Measurements from ENCODE around the gene UBR3. TPM values are rescaled to one million over a fixed set of nuclear protein-coding genes. Genes with fewer than 3 reads are reported as not detected.
"Not testable (repeated sequence)": the region's sequence is repeated elsewhere in the genome, so short reads cannot be mapped to it uniquely, and the experiment has no call there.

UBR3 gene
- polyA plus RNA-seq, 1 donor from 2014 or later, result 75.2 TPM

DNA sequence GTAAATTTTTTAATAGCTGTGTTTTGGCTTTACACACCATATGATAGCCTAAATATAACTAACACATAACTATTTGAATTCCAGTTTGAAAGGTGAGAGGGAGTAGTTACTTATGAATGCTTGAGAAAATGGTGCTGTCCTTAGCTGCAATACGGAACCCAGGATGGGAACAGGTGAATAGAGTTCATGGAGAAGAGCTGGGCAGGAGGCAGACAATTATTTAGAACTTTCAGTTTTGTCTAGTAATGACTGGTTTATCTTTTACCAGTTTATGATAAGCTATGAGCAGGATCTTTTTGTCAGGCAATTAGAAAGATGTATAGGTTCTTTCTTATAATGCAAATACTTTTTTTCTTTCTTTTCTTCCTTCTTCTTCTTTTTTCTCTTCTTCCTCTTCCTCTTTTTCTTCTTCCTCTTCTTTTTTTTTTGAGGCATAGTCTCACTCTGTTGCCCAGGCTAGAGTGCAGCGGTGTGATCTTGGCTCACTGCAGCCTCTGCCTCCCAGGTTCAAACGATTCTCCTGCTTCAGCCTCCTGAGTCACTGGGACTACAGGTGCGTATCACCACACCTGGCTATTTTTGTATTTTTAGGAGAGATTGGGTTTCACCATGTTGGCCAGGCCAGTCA, 25.9 kb downstream of the UBR3 start (continued):
- TF ChIP-seq TAF1 (IDR thresholded peaks at IDR 0.05; ENCODE audit: low read depth), result no peak

DNA sequence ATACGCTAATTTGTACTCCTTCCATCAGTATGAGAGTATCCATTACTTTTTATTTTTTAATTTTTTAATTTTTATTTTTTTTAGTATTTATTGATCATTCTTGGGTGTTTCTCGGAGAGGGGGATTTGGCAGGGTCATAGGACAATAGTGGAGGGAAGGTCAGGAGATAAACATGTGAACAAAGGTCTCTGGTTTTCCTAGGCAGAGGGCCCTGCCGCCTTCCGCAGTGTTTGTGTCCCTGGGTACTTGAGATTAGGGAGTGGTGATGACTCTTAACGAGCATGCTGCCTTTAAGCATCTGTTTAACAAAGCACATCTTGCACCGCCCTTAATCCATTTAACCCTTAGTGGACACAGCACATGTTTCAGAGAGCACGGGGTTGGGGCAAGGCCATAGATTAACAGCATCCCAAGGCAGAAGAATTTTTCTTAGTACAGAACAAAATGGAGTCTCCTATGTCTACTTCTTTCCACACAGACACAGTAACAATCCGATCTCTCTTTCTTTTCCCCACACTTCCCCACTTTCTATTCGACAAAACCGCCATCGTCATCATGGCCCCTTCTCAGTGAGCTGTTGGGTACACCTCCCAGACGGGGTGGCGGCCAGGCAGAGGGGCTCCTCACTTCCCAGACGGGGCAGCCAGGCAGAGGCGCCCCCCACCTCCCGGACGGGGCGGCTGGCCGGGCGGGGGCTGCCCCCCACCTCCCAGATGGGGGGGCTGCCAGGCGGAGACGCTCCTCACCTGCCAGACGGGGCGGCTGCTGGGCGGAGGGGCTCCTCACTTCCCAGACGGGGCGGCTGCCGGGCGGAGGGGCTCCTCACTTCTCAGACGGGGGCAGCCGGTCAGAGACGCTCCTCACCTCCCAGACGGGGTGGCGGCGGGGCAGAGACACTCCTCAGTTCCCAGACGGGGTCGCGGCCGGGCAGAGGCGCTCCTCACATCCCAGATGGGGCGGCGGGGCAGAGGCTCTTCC, 28.3 kb downstream of the UBR3 start:
- H3K4me2 ChIP-seq (ENCODE audit: low read length); H3K27ac ChIP-seq (ENCODE audit: low read length); H3K4me3 ChIP-seq (ENCODE audit: low read length); H3K36me3 ChIP-seq (ENCODE audit: insufficient read depth, low read length); H3K27me3 ChIP-seq (ENCODE audit: insufficient read depth, low read depth, low read length); H3K9me3 ChIP-seq (ENCODE audit: low read length); H2AFZ ChIP-seq (ENCODE audit: low read depth, low read length); H3K9ac ChIP-seq (ENCODE audit: low read length); H3F3A ChIP-seq (ENCODE audit: insufficient read depth, low read length, poor library complexity, severe bottlenecking); H4K20me1 ChIP-seq (ENCODE audit: insufficient read depth); H3K9me2 ChIP-seq (ENCODE audit: insufficient read depth, low read length): not testable (repeated sequence)
- H3K79me2 ChIP-seq (replicated peaks; ENCODE audit: insufficient read depth, low read length), result peaks cover 20% of the 10 kb centered on the region

DNA sequence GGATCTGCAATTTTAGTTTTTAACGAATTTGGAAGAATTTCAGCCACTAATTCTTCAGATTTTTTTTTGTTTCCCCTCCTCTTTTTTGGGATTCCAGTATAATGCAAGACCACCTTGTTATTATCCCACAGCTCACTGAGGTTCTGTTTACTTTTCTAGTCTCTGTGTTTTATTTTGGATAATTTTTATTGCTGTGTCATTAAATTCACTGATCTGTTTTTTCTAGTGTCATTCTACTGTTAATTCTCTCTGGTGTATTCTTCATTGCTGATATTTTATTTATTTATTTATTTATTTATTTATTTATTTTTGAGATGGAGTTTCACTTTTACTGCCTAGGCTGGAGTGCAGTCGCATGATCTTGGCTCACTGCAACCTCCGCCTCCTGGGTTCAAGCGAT, 32.2 kb downstream of the UBR3 start:
- Histone ChIP-seq H3K9me2 (ENCODE audit: insufficient read depth, low read length) (no peaks in the 10 kb centered on the region), H3K4me3 (ENCODE audit: low read length) (no peak overlapping the region), H3K4me2 (ENCODE audit: low read length) (no peak overlapping the region), H3K27me3 (ENCODE audit: insufficient read depth, low read depth, low read length) (no peaks in the 10 kb centered on the region), H3F3A (ENCODE audit: insufficient read depth, low read length, poor library complexity, severe bottlenecking) (no peaks in the 10 kb centered on the region), H3K9me3 (ENCODE audit: low read length) (no peaks in the 10 kb centered on the region), H3K36me3 (ENCODE audit: insufficient read depth, low read length) (no peaks in the 10 kb centered on the region), H4K20me1 (ENCODE audit: insufficient read depth) (no peaks in the 10 kb centered on the region), H3K9ac (ENCODE audit: low read length) (no peak overlapping the region), H3K79me2 (replicated peaks; ENCODE audit: insufficient read depth, low read length) (peaks cover 31% of the 10 kb centered on the region), H2AFZ (ENCODE audit: low read depth, low read length) (no peak overlapping the region), H3K27ac (ENCODE audit: low read length) (no peak overlapping the region)
- TF ChIP-seq RAD21 (conservative IDR thresholded peaks at IDR 0.05), result no peak
- TF ChIP-seq, protein P1, sequence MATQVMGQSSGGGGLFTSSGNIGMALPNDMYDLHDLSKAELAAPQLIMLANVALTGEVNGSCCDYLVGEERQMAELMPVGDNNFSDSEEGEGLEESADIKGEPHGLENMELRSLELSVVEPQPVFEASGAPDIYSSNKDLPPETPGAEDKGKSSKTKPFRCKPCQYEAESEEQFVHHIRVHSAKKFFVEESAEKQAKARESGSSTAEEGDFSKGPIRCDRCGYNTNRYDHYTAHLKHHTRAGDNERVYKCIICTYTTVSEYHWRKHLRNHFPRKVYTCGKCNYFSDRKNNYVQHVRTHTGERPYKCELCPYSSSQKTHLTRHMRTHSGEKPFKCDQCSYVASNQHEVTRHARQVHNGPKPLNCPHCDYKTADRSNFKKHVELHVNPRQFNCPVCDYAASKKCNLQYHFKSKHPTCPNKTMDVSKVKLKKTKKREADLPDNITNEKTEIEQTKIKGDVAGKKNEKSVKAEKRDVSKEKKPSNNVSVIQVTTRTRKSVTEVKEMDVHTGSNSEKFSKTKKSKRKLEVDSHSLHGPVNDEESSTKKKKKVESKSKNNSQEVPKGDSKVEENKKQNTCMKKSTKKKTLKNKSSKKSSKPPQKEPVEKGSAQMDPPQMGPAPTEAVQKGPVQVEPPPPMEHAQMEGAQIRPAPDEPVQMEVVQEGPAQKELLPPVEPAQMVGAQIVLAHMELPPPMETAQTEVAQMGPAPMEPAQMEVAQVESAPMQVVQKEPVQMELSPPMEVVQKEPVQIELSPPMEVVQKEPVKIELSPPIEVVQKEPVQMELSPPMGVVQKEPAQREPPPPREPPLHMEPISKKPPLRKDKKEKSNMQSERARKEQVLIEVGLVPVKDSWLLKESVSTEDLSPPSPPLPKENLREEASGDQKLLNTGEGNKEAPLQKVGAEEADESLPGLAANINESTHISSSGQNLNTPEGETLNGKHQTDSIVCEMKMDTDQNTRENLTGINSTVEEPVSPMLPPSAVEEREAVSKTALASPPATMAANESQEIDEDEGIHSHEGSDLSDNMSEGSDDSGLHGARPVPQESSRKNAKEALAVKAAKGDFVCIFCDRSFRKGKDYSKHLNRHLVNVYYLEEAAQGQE (IDR thresholded peaks at IDR 0.05; ENCODE audit: borderline replicate concordance), result no peak
- TF ChIP-seq MXI1 (conservative IDR thresholded peaks at IDR 0.05; ENCODE audit: poor library complexity, severe bottlenecking), result no peak
- TF ChIP-seq POLR2AphosphoS5 (IDR thresholded peaks at IDR 0.05), result no peak
- TF ChIP-seq EZH2 (IDR thresholded peaks at IDR 0.05; ENCODE audit: borderline replicate concordance, insufficient read depth, low read length, poor library complexity, severe bottlenecking), result no peak
- TF ChIP-seq TAF1 (IDR thresholded peaks at IDR 0.05; ENCODE audit: low read depth), result no peak
- TF ChIP-seq, protein P2, sequence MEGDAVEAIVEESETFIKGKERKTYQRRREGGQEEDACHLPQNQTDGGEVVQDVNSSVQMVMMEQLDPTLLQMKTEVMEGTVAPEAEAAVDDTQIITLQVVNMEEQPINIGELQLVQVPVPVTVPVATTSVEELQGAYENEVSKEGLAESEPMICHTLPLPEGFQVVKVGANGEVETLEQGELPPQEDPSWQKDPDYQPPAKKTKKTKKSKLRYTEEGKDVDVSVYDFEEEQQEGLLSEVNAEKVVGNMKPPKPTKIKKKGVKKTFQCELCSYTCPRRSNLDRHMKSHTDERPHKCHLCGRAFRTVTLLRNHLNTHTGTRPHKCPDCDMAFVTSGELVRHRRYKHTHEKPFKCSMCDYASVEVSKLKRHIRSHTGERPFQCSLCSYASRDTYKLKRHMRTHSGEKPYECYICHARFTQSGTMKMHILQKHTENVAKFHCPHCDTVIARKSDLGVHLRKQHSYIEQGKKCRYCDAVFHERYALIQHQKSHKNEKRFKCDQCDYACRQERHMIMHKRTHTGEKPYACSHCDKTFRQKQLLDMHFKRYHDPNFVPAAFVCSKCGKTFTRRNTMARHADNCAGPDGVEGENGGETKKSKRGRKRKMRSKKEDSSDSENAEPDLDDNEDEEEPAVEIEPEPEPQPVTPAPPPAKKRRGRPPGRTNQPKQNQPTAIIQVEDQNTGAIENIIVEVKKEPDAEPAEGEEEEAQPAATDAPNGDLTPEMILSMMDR (IDR thresholded peaks at IDR 0.05; ENCODE audit: poor library complexity, severe bottlenecking), result no peak
- TF ChIP-seq SMC3 (conservative IDR thresholded peaks at IDR 0.05; ENCODE audit: poor library complexity), result no peak
- TF ChIP-seq EP300 (conservative IDR thresholded peaks at IDR 0.05; ENCODE audit: poor library complexity, severe bottlenecking), result no peak
